MV-4-11 (cell line): Measurements from ENCODE around the gene CMTM8.

ENCODE experiments used
- DNase-seq: peaks from one replicate; lab custom pipeline; 2025; lab: John Stamatoyannopoulos, UW

CMTM8 gene

DNA sequence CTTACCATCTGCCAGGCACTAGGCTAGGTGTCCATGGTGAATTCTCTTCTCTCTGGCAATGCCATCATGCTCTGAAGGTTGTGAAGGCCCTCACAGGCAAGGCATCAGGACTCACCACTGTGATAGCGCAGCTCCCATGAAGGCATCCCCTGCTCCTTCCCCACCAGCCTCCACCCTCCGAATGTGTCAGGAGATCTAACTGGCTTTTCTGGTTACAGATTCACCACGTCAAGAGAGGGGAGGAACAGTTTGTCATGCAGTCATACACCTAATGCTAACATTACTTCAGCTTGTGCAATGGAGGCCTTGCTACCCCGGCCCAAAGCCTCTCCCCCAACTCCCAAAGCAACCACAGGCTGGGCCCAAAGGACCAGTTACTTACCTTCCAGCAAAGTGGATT is 8.9 kb upstream of the CMTM8 start:
- no peak for DNase-seq

DNA sequence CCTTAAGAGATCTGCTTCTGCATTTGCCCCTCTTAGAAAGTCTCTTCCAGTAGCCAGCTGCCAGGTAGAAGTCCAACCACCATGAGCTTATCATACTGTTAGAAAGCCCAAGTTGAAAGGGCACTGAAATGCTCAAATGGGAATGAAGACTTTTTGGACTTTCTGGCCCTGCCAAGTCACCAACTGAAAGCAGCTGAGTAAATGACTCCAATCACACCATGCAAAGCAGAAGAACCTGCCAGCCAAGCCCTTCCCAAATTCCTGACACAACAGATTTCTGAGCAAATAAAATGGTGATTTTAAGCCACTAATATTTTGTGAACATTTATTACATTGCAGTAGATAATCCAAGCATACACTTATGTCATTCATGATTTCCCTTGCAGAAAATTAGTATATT is 2.1 kb upstream of the CMTM8 start:
- no peak for DNase-seq

DNA sequence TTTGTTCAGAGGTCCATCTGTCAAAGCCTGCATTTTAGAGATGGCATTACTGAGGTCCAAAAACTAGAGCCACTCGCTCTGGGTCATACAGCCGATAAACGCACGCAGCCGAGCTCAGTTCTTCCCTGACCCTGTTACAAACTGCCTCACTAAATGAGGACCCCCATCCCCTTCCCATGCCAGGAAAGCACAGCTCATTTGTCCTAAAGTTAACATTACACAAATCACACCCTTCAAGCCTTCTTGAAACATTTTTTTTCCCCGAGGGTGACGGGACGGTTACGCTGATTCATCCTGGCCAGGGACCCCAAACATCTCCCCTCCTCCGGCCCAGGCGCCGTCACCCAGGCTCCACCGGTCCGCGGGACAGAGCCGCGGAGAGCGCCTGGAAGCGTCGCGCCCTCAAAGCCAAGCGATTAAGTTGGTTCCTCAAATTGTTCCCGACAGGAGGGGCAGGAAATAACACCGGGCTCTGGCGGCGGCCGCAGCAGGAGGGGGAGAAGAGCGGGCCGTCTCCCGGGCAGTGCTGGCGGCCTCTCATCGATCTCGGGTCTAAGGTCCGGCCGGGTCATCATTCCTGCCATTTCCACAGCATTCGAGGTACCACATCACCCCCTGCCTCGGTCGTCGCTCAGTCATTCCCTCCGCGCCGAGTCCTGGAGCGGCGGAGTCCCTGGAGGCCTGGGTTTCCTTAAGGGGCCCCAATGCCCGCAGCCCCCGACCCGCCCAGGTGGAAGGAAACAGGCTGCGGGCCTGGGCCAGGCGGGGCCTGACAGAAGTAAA is 619 bp upstream of the CMTM8 start:
- DNase-seq: peak; percentile 41

DNA sequence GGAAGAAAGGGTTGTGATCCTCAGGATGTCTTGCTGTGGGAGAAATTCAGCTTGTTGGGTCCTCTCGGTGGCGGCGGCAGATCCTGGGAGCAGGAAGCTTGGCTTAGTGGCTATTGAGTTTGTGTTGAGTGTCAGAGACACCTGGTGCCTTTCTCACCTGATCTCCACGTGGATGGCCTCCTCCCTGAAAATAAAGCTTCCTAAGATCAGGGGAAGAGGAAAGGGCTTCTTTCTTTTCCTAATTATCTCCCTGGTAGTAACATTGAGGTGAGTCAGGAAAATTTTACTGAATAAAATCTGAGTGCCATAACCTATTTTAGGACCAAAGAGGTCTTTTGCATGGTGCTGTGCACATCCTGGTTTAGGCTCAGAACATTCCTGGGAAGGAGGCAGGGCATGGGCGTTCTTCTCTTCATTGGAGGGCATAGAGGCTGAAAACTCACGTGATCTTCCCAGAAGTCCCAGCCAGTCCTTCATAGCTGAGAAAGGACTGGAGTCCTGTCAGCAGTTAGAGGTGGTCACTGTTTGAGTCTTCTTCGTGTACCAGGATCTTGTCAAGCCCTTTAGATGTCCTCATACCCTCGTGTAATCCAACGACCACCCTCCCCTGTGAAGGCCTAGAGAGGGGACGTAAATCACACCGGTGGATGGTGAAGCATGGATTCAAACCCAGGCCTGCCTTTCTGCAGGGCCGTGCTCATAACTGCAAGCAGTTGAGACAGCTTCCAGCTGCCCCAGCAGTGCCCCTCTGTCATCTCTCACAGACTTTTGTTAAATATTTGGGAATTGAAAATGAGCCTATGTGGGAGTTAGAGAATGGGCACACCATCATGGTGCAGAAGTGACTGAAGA is 1.1 kb downstream of the CMTM8 start:
- DNase-seq: no peak

DNA sequence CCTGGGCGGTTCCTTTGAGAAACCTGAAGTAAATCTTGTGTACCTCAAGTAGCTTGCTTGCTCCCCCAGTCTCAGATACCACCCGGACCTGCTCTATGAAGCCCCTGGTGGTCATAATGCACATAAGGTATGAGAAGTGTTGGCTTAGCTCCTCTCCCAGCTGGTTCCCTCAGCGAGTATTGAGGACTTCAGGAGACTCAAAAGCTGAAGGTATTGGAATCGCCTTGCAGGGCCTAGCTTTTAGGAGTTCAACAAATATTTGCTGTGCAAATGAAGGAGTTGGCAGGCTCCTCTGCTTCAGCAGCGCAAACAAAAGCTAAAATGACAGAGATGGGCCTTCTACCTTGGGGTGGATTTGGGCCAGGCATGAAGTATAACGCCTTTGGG is 1.7 kb downstream of the CMTM8 start:
- no peak for DNase-seq

DNA sequence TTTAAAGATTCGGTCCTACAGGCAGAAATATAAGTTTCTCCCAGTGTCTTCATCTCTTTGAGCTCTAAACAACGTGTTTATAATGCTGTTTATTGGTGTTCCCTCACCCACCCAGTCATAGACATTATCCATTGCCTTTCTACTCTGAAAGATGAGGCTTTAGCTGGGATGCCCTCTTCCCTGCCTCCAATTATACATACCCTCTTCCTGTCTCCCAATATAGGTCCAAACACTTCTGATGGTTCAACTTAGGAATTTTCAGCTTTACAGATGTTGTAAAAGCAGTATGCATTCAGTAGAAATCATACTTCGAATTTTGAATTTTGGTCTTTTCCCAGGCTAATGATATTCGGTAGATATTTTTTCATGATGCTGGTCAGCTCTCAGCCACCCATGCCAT is 2.6 kb downstream of the CMTM8 start:
- no peak for DNase-seq

DNA sequence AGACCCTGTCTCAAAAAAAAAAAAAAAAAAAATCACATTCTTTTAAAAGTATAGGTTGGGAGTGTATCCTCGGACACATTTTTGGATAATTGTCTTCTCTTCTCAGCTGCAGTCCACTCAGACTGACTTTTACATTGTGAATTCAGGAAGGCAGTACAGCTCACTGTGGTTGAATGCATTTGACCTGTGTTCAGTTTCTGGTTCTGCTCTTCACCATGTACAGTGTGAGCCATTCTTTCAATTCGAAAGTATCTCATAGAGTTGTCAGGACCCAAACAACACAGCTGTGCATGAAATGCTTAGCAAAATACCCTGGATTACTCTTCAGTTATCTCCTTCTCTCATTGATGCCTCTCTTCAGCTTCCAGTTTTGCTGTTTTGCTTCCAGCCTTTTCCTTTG is 5.0 kb downstream of the CMTM8 start:
- no peak for DNase-seq

DNA sequence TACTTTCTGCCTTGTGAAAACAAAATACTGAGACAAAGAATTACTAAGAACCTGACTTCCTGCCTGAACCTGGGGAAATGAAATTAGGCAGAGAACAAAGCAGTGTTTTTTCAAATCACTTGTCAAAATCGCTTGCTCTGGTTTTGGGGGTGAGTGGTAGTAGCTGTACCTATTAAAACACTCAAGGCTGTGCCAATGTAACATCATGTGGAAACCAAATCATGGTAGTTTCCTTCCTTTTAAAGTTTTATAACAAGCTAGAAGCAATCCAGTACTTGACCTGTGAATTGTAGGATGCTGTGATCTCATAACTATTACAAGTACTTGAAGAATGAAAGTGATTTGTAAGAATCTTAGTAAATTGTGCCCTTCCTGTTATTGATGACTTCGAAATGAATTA is 6.7 kb downstream of the CMTM8 start:
- no peak for DNase-seq

DNA sequence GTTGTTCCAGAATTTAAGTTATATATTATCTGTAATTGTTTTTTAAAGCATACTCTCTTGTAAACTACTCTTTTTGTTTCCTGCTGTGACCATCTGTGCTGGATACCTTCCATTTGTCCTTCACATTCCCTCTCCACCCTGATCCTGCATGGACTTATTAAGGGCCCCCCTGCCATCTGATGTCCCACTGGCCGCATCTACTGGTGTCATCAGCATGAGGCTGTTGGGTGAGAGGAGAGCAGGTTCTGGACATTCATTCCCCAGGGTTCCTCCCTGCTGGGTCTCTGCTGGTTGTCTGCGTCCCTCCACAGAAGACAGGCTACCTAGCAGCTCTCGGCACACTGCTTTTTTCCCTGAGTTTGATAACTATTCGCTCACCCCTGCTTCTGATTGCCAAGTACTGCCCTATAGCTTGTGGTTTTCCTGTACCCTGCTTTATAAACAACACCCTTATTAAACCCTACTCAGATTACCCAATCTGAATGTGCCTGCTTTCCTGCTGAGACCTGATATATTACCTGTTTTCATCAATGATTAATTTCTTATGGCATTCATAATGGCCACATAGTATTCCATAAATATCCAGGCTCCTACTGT is 7.7 kb downstream of the CMTM8 start:
- no peak for DNase-seq

DNA sequence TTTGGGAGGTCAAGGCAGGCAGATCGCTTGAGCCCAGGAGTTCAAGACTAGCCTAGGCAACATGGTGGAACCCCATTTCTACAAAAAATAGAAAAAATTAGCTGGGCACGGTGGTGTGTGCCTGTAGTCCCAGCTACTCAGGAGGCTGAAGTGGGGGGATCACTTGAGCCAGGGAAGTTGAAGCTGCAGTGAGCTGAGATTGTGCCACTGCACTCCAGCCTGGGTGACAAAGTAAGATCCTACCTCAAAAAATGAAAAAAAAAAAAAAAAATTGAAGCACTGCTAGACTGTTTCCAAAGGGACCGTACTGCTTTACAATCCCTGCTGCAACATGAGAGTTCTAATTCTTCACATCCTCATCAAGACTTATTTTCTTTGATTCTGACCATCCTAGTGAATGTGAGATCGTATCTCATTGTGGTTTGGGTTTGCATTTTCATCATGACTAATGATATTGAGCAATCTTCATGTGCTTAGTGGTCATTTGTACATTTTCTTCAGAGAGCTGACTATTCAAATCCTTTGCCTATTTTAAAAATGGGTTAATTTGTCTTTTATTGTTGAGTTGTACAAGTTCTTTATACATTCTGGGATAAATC is 10.8 kb downstream of the CMTM8 start:
- peak; percentile 73 for DNase-seq

DNA sequence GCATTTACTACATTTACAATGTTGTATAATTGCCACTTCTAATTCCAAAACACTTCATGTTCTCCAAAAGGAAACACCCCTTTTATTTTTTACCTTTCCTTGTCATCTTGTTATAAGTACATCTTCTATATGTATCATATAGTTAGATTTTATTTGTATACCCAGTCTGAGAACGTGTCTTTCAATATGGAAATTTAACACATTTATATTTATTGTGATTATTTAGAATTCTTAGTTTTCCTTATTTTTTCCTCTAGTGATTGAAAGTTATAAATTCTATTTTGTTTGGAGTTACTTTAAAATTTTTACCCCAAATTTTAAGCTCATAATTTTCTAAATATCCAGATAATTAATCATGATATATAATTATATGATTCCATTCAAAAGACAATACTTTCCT is 15.8 kb downstream of the CMTM8 start:
- no peak for DNase-seq

DNA sequence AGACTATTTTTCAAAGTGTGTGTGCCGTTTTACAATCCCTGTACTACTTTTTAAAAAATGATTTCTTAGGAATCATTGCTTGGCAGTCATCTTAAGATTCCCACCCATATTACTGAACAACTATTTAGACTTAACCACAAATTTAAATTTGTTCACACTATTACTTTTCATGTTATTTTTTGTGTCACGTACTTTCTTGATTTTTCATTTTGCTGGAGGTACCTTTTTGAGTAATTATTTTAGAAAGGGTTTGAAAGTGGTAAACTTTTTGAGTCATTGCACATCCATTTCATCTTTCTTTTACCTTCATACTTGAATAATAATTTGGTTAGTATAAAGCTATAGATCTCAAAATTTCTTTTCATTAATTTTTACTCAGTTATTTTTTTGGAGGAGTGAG is 16.9 kb downstream of the CMTM8 start:
- no peak for DNase-seq

DNA sequence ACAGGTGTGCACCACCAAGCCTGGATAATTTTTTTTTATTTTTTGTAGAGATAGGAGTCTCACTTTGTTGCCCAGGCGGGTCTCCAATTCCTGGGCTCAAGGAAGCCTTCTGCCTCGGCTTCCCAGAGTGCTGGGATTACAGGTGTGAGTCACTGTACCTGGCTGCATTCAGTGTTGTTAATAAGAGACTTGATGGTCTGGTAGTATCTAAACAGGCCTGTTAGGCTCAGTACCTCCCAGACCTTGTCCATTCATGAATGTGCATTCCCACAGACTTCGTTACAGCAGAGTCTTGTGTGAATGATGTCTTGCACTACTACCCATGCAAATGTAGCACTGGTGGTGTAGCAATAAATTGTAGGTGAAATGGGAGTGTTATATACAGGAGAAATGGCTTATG is 17.7 kb downstream of the CMTM8 start:
- DNase-seq: no peak

DNA sequence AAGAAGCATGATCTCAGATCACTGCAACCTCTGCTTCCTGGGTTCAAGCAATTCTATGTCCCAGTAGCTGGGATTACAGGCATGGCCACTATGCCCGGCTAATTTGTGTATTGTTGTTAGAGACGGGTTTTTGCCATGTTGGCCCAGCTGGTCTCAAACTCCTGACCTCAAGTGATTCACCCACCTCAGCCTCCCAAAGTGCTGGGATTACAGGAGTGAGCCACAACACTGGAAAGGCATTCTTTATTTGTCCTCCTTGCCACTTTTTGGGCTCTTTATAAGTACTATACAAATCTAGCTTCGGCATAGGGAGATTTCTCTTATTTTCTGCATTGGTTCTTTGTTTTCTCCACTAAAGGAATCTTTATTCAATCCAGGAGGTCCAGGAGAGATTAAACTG is 18.6 kb downstream of the CMTM8 start:
- no peak for DNase-seq

DNA sequence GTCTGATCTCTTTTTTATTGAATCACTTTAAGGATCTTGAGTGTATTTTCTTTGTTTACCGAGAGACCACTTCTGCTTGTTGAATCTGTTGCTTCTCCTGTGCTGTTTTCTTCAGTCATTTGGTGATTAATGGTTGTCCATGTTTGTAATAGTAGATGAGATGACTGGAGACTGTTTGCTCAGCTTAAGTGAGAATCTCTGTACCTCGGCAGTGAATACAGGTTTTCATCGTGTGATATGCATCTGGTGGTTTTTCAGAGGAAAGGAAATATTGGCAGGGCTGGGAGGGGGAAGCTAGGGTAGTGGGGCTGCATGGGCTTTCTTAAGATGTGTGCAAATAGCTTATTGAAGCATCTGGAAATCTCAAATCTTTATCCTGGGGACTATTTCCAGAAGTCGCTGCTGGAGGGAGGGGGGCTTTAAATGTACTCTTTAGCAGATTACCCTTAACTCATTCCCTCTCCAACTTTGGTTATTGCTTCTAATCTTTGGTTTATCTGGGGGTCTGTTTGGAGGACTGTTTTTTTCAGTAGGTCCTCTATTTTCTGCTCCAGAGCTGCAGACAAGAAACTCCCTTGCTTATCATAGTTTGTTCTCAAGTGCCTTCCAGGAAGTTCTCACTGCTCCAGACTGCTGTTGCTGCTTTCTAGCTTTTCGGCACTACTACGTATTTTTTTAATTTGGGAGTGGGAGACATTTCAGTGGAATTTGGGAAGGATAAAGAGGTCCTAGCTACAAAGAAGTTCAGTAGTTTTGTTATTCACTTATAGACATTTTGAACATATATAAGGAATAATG is 19.4 kb downstream of the CMTM8 start:
- no peak for DNase-seq

DNA sequence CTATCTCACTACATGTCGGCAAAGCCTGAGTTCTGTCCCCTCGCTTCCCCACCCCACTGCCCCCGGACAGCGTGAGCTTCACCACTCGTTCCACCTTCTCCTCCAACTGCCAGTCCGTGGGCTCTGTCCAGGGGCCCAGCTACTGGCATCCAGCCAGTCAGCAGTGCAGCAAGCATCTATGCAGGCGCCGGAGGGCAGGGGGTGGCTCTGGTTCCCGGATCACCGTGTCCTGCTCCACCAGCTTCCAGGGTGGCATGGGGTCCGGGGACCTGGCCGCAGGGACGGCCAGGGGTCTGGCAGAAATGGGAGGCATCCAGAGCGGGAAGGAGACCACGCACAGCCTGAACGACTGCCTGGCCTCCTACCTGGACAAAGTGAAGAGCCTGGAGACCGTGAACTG is 20.4 kb downstream of the CMTM8 start:
- no peak for DNase-seq

DNA sequence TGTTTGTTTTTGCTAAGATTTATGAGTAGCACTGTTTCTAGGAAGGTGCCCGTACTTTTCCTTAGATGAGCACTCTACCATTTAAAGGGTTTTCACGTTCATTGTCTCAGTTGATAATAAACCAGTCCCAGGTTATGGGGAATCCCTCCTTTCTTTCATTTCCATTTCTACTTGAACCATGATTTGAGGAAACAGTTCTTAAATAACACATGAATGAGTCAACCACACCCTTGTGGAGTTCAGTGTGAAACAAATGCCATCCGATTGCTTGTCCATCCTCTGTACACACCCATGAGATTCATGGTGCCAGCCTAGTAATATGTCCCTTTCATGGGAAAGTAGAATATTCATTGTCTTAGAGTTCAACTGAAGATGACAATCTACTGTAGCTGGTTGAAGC is 23.1 kb downstream of the CMTM8 start:
- DNase-seq: no peak

DNA sequence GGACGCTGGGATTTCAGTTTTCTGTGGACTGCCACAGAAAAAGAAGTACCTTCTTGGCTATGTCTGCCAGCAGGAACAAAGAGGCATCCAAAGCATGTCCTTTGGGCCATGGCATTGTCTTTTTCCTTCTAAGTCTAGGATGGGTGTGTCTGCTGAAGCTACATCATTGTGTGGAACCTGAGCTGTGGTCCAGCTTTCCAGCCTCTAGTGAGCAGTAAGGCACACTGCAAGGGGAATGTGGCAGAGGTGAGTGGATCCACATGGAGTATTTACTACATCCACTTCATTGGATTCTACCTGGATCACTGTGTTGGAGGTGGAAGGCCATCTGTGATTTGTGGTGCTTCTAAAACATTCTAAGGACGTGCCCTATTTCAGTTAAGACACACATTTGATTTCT is 23.7 kb downstream of the CMTM8 start:
- DNase-seq: no peak

DNA sequence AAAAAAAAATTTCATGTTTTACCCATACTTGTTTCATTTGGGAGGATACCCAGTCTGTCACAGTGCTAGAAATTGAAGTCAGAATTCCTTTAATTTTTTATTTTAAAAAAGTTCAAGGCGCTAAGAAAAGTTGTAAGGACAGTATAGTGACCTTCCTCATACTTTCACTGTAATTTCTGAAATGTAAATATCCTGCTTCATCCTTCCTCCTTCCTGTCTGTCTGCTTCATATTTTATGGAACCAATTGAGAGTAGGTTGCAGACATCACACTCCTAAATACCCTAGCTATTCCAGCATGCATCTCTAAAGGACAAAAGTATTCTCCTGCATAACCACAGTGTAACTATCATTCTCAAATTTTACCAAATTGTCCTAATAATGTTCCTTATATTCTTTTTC is 35.8 kb downstream of the CMTM8 start:
- DNase-seq: no peak

DNA sequence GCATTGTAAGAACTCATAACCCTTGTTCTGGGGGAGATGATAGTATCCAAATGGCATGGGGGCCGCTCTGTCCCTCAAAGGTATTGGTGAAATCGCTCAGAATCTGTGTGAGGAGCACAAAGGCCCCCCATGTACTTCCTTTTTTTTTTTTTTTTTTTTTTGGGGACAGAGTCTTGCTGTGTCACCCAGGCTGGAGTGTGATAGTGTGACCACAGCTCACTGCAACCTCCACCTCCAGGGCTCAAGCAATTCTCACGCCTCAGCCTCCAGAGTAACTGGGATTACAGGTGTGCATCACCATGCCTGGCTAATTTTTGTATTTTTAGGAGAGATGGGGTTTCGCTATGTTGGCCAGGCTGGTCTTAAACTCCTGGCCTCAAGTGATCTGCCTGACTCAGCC is 37.0 kb downstream of the CMTM8 start:
- no peak for DNase-seq

DNA sequence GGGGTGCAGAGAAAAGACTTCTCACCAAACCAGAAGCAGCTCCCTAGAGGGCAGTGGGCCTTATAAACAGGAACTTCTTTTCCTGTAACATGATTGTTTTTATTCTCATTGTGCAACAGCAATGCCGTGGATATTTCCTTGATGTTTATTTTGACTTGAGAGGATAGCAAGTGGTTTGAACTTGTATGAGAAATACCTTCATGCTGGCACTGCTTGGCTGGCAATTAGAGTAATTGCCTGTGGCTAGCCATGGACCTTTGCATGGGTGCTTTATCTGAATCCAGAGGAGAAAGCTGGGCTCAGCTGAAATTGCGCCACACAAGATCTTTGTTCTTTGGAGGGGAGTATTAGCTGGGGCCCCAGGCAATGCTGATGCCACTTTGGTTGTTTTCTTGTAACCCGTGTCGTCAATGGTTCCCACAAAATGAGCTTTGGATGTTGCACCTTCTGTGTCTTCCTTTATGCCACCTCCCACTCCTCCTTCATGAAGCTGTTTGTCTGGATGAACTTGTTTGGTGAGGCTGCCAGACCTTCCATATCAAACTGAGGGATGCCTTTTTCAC is 37.9 kb downstream of the CMTM8 start:
- no peak for DNase-seq

DNA sequence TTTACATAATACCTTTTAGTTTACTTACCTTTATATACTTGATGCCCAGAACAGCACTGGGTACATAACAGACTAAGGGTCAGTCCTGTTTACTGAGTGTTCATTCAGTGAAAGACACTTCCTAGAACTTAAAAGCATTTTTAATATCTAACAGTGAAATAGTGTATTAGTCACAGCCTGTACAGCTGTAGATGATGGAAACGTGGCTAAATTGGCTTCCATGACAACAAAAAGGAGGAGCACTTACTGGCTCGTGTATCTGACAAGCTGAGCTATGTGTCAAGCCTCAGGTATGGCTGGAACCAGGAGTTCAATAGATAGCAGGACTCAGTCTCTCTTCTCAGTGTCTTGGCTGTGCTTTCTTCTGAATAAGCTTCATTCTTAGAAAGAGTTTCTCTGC is 40.2 kb downstream of the CMTM8 start:
- no peak for DNase-seq
